Measurements from ENCODE around the gene CHFR.
"Not testable (repeated sequence)": the region's sequence is repeated elsewhere in the genome, so short reads cannot be mapped to it uniquely, and the experiment has no call there.

Gene CHFR, protein sequence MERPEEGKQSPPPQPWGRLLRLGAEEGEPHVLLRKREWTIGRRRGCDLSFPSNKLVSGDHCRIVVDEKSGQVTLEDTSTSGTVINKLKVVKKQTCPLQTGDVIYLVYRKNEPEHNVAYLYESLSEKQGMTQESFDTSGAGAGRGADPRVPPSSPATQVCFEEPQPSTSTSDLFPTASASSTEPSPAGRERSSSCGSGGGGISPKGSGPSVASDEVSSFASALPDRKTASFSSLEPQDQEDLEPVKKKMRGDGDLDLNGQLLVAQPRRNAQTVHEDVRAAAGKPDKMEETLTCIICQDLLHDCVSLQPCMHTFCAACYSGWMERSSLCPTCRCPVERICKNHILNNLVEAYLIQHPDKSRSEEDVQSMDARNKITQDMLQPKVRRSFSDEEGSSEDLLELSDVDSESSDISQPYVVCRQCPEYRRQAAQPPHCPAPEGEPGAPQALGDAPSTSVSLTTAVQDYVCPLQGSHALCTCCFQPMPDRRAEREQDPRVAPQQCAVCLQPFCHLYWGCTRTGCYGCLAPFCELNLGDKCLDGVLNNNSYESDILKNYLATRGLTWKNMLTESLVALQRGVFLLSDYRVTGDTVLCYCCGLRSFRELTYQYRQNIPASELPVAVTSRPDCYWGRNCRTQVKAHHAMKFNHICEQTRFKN

DNA sequence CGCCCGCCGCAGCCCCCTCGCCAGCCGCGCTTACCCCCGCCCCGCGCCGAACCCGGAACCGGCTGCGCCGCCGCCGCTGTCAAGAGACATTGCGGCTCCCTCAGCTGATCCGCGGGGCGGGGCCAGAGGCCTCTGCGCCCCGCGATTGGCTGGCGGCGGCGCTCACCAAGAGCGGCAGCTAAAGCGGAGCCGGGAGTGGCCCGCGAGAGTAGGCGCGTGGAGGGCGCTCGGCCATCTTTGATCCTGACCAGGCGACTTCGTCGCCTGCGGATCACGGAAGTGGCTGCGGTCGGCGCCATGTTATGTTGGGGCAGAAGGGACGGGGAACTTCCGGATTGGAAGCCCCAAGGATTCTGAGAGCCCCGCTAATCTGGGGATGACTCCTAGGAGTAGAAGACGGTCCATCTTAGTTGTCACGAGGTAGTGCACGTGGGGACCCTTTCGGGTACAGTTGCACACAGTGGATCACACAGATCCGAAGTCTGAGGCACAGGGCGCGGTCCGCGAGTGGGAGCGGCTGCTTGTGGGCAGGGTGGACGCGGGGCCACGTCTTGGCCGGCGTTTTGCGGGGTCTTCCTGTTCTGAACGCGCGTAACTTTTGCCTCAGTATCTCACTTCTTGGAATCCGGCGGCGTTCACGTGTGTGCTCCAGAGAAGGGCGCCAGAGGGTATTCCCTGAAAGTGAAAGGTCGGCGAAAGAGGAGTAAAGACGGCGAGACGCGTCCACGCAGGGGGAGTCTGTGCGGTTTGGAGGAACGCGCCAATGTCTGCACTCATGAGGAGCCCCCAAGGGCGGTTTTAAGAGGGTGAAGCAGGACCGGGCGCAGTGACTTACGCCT, at the start of gene CHFR:
Gene CHFR (minus strand): TSS at position 93 of the 839 bp plus-strand sequence. CDS start 277 bp downstream, outside the sequence.
- peak within 1 kb of the TSS; percentile 85 for H3K27ac ChIP-seq
- TF ChIP-seq ZFX (IDR thresholded peaks at IDR 0.05), result no peak
- TF ChIP-seq, protein P1, sequence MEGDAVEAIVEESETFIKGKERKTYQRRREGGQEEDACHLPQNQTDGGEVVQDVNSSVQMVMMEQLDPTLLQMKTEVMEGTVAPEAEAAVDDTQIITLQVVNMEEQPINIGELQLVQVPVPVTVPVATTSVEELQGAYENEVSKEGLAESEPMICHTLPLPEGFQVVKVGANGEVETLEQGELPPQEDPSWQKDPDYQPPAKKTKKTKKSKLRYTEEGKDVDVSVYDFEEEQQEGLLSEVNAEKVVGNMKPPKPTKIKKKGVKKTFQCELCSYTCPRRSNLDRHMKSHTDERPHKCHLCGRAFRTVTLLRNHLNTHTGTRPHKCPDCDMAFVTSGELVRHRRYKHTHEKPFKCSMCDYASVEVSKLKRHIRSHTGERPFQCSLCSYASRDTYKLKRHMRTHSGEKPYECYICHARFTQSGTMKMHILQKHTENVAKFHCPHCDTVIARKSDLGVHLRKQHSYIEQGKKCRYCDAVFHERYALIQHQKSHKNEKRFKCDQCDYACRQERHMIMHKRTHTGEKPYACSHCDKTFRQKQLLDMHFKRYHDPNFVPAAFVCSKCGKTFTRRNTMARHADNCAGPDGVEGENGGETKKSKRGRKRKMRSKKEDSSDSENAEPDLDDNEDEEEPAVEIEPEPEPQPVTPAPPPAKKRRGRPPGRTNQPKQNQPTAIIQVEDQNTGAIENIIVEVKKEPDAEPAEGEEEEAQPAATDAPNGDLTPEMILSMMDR (conservative IDR thresholded peaks at IDR 0.05), result no peak

- H3K27ac ChIP-seq, result not testable (repeated sequence)
Observed at GRCh38 chr12:132936921-132937320, 49.5 kb upstream of the CHFR start.

DNA sequence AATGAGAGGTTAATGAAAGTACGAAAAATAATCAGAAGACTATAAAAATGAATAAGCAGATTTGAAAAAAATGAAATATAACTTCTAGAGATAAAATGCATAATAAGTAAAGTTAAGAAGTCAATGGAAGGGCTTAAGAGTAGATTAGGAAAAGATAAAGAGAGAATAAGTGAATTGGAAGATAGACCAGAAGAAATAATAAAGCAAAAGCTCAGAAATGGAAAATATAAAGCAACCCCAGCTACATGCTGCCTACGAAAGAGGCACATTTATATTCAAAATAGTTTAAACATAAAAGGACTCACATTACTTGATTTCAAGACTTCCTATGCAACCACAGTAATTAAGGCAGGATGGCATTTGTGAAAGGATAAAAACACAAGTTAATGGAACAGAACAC, 48.8 kb upstream of the CHFR start:
- TF ChIP-seq, protein P1 (conservative IDR thresholded peaks at IDR 0.05), result no peak
- no peak for TF ChIP-seq ZFX (IDR thresholded peaks at IDR 0.05)
- no peak overlapping the region for H3K27ac ChIP-seq

- H3K27ac ChIP-seq, result no peak overlapping the region
- TF ChIP-seq ZFX (IDR thresholded peaks at IDR 0.05), result no peak
Observed at GRCh38 chr12:132926415-132926833, 39.0 kb upstream of the CHFR start.

- TF ChIP-seq ZFX (IDR thresholded peaks at IDR 0.05), result no peak
- TF ChIP-seq, protein P1 (conservative IDR thresholded peaks at IDR 0.05), result no peak
- H3K27ac ChIP-seq, result no peak overlapping the region
Observed at GRCh38 chr12:132925597-132926414, 38.4 kb upstream of the CHFR start.

DNA sequence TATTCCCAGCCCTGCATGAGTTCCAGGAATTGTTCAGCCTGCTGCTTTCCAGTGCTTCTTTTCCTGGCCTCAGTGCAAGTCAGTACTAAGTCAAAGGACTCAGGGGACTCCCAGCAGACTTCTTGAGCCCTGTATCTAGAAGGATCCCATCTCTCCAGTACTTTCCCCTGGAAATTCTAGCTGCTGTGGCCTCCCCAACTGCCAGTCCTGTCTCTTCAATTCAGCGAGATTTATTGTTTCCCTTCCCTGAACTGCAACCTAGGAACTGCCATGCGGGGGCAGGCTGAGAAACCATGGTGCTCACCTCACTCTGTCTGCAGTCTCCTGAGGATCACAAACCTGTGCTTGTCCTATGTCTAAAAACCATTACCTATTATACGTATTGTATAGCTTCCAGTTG, 37.0 kb upstream of the CHFR start:
- TF ChIP-seq ZFX (IDR thresholded peaks at IDR 0.05), result no peak
- TF ChIP-seq, protein P1 (conservative IDR thresholded peaks at IDR 0.05), result no peak
- H3K27ac ChIP-seq, result no peak overlapping the region

DNA sequence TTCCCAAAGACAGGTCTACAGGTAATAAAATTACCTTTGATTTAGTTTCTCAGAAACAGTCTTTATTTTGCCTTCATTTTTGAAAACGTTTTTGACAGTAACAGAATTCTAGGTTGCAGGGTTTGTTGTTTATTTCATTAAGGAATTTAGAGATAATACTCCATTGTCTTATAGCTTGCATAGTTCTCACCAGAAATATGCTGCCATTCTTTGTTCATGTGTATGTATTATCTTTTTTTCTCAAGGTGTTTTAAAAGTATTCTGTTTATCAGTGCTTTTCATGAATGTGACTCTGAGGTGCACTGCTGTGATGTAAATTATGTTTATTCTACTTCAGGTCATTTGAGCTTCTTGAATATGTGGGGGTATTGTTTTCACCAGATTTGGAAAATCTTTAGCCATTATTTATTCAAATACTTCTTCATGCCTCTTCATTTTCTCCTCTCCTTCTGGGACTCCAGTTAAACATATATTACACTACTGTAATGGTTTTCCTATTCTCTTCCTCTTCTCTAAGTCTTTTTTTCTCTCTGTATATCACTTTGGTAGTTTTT, 36.0 kb upstream of the CHFR start:
- no peak for TF ChIP-seq ZFX (IDR thresholded peaks at IDR 0.05)
- TF ChIP-seq, protein P1 (conservative IDR thresholded peaks at IDR 0.05), result no peak

More for the DNA sequence above, 36.0 kb upstream of the CHFR start:
- no peak overlapping the region for H3K27ac ChIP-seq

All from C4-2B (cell line).